ENCODE data around the gene OSBPL9.

- TF ChIP-seq CTCF (IDR thresholded peaks at IDR 0.05; ENCODE audit: poor library complexity) (no peak), EZH2 (IDR thresholded peaks at IDR 0.05; ENCODE audit: borderline replicate concordance) (no peak)
Measured at GRCh38 chr1:51649593-51650091, 32.8 kb downstream of the OSBPL9 start.
